ENCODE results near the gene ALX3.
A peak's percentile ranks its signal among the peaks of the same experiment; 100 is the strongest.

ALX3 gene

DNA sequence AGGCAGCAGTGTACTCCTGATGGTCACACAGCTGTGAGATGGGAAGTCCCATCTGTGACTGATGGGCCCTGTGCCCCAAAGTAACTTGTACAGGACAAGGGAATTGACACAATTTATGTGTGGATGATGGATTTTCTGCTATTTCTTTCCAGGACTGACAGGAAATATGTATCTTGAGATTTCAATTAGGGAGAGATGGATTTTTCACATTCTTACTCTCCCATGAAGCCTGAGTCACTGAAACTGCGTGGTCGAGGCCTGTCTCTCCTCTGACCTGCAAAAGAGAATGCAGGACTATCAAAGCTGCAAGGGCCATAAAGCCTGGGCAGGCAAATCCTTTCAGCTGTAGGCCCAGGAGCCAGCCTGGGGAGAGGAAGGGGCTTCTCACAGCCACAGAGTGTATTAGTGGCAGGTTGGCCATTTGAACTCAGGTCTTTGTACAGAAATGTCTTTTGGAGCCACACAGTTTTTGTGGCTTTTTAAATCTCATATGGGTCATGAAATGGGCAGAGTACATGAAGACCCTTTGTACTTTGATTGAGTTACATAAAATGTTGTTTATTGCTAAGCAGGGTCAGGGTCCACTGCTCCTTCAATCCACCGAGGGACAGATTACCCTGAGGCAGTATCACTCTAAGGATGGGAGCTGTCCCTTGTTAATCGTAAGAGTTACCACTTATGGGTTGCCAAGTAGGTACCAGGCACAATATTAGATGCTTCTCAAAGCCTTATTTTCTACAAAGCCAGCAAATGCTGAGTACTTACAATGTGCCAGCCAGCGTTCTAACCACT is 14.8 kb downstream of the ALX3 start:
- TF ChIP-seq, protein P1, sequence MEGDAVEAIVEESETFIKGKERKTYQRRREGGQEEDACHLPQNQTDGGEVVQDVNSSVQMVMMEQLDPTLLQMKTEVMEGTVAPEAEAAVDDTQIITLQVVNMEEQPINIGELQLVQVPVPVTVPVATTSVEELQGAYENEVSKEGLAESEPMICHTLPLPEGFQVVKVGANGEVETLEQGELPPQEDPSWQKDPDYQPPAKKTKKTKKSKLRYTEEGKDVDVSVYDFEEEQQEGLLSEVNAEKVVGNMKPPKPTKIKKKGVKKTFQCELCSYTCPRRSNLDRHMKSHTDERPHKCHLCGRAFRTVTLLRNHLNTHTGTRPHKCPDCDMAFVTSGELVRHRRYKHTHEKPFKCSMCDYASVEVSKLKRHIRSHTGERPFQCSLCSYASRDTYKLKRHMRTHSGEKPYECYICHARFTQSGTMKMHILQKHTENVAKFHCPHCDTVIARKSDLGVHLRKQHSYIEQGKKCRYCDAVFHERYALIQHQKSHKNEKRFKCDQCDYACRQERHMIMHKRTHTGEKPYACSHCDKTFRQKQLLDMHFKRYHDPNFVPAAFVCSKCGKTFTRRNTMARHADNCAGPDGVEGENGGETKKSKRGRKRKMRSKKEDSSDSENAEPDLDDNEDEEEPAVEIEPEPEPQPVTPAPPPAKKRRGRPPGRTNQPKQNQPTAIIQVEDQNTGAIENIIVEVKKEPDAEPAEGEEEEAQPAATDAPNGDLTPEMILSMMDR (IDR thresholded peaks at IDR 0.05; ENCODE audit: low read length, missing control alignments) = no peak
- DNase-seq (ENCODE audit: low read depth) = peak; percentile 33
- H3K4me3 ChIP-seq (replicated peaks; ENCODE audit: low read depth, low read length) = no peak overlapping the region

DNA sequence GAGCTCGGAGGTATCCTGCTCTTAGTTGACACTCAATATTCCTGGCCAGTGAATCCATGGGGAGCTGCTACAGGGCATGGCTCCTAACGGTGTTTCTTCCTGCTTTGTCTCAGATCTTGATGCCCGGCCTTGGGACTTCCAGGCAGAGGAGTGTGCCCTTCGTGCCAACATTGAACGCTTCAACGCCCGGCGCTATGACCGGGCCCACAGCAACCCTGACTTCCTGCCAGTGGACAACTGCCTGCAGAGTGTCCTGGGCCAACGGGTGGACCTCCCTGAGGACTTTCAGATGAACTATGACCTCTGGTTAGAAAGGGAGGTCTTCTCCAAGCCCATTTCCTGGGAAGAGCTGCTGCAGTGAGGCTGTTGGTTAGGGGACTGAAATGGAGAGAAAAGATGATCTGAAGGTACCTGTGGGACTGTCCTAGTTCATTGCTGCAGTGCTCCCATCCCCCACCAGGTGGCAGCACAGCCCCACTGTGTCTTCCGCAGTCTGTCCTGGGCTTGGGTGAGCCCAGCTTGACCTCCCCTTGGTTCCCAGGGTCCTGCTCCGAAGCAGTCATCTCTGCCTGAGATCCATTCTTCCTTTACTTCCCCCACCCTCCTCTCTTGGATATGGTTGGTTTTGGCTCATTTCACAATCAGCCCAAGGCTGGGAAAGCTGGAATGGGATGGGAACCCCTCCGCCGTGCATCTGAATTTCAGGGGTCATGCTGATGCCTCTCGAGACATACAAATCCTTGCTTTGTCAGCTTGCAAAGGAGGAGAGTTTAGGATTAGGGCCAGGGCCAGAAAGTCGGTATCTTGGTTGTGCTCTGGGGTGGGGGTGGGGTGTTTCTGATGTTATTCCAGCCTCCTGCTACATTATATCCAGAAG is 16.7 kb downstream of the ALX3 start:
- H3K4me3 ChIP-seq (replicated peaks; ENCODE audit: low read depth, low read length) = no peak overlapping the region
- TF ChIP-seq, protein P1 (IDR thresholded peaks at IDR 0.05; ENCODE audit: low read length, missing control alignments) = peak; percentile 99
- DNase-seq (ENCODE audit: low read depth) = peak; percentile 55

DNA sequence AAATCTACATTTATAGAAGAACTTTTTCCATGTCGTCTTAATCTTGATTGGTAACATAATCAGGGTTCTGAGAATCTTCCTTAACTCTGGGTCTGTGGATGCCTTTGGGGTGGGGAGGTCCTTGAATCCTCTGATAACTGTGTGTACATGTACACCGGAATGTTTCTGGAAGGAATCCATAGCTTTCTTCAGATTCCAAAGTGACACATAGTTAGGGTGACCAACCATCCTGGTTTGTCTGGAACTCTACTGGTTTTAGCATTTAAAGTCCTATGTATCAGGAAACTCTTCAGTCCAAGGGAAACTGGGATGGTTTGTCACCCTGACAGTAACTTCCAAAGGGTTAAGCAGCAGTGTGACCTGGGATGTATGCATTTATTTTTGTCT is 19.2 kb downstream of the ALX3 start:
- H3K4me3 ChIP-seq (replicated peaks; ENCODE audit: low read depth, low read length) = no peak overlapping the region
- DNase-seq (ENCODE audit: low read depth) = no peak
- TF ChIP-seq, protein P1 (IDR thresholded peaks at IDR 0.05; ENCODE audit: low read length, missing control alignments) = no peak

DNA sequence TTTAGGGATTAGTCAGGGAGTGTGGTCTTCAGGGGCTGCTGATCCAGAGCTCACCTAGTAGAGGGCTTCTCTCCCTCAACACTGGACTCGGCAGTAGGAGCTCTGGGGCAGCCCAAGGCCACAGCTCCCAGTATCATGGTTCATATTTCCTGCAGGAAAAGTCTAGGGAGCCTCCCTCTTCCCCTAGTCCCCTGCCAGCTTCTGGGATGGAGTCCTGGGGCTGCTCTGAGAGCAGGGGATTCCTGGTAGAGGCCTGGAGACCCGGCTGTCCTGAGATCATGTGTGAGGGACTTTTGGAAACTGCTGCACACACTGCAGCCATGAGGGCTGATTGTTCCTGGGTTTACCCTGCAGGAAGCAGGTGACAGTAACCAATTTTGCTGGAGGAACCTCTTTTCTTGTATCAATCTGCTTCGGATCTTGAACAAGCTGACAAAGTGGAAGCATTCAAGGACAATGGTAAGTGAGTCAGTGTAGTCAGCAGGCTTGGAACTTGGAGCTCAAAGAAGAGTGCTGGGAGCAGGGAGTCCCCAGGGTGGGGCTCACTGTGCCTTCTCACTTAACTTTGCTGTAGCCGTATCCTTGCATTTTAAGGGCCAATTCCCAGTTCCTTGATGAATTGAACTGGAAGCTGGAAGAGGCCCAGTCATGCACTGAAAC is 19.7 kb downstream of the ALX3 start:
- peak; percentile 25 for DNase-seq (ENCODE audit: low read depth)
- no peak overlapping the region for H3K4me3 ChIP-seq (replicated peaks; ENCODE audit: low read depth, low read length)
- TF ChIP-seq, protein P1 (IDR thresholded peaks at IDR 0.05; ENCODE audit: low read length, missing control alignments) = no peak

DNA sequence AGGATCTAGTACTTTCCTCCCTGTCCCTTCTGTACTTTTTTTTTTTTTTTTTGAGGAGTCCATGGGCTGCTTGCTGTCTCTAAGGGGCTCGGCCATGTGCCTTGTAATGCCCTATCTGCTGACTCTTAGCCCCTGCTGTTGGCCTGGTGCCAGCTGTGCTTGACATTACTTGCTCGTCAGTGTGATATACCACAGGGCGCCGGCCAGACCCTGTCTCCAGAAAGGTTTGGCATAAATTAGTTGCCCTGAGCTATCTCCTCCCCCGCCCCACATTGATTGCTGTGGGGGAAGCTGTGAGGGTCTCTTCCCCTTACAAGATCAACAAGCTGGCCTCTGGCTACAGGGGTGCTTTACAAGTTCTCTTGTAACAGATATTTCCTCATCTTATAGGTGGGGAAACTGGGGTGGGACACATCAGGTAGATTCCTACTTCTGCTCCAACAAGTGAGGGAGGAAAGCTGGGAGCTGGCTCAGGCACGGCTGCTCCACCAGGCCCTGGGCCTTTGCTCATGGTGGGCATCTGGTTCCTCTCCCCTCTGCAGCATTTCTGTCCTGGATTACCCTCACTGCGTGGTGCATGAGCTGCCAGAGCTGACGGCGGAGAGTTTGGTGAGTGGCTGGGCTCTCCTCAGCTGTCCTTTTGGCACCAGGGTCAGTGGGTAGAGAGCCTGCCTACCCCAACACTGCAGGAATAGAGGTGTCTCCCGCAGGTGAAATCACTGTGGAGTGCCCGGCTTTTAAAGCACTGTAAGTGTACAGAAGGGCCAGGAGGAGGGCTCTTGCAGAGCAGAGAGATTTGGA is 20.5 kb downstream of the ALX3 start:
- TF ChIP-seq, protein P1 (IDR thresholded peaks at IDR 0.05; ENCODE audit: low read length, missing control alignments) = no peak
- H3K4me3 ChIP-seq (replicated peaks; ENCODE audit: low read depth, low read length) = no peak overlapping the region
- DNase-seq (ENCODE audit: low read depth) = no peak

DNA sequence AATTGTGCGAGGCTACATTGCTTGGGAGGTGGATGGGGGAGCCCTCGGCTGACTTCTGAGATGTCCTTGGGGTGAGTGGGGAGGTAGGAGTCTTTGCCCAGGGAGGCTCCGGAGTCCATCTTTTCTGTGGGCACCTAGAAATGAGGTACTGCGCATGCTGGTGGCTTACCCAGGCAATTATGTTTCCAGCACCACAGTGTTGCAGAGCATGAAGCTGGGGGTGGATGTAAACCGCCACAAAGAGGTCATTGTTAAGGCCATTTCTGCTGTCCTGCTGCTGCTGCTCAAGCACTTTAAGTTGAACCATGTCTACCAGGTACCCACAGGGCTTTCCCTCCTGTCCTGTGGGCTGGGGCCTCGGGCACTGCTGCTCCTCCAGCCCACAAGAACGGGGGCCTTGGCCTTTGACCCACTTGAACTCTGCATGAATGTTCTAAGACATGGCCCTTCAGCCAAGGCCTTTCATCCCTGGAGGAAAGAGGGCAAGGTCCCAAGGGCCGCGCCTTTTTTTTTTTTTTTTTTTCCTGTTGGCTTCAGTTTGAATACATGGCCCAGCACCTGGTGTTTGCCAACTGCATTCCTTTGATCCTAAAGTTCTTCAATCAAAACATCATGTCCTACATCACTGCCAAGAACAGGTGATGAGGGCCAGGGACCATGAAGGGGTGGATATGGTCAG is 21.4 kb downstream of the ALX3 start:
- no peak overlapping the region for H3K4me3 ChIP-seq (replicated peaks; ENCODE audit: low read depth, low read length)
- TF ChIP-seq, protein P1 (IDR thresholded peaks at IDR 0.05; ENCODE audit: low read length, missing control alignments) = no peak
- DNase-seq (ENCODE audit: low read depth) = no peak

Data from fibroblast of pulmonary artery (primary cell).